GM20000 (cell line): Measurements from ENCODE around the gene CORT.

Experiments
- DNase-seq: peaks from one replicate; pipeline ENCODE4 v3.0.0; 2012; ENCODE audit warnings: low spot score
- CTCF ChIP-seq: IDR thresholded peaks from 2 replicates; pipeline ENCODE4 v1.5.1; 2012; ENCODE audit warnings: mild to moderate bottlenecking, control low read depth; ENCODE audit errors: extremely low read depth, missing control alignments

CORT gene

GRCh38 chr1:10440794-10441193 lies 9.0 kb upstream of the CORT start:
- TF ChIP-seq CTCF, result no peak
- DNase-seq, result no peak

- no peak for TF ChIP-seq CTCF
- DNase-seq, result no peak
Measured at GRCh38 chr1:10444248-10444647, 5.6 kb upstream of the CORT start.

- no peak for DNase-seq
- TF ChIP-seq CTCF, result no peak
Measured at GRCh38 chr1:10444795-10445397, 4.9 kb upstream of the CORT start.

DNA sequence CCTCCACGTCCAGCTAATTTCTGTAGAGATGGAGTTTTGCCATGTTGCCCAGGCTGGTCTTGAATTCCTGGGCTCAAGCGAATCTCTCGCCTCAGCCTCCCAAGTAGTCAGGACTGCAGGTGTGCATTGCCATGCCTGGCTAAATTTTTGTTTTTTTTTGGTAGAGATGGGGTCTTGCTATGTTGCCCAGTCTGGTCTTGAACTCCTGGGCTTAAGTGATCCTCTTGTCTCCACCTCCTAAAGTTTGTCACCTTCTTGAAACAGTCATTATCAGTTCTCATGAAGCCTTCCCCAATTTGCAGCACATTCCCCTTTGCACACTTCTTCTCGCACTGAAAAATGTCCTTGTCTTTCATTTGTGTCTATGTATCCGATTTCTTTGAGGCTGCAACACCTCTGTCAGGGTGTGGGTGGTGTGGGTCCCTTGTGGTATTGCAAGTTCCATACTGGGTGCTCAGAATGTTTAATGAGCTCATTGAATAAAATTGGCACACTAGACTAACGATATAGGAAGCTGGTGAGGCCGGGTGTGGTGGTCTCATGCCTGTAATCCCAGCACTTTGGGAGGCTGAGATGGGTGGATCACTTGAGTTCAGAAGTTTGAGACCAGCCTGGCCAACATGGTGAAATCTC lies 2.9 kb upstream of the CORT start:
- DNase-seq, result no peak
- TF ChIP-seq CTCF, result no peak

DNA sequence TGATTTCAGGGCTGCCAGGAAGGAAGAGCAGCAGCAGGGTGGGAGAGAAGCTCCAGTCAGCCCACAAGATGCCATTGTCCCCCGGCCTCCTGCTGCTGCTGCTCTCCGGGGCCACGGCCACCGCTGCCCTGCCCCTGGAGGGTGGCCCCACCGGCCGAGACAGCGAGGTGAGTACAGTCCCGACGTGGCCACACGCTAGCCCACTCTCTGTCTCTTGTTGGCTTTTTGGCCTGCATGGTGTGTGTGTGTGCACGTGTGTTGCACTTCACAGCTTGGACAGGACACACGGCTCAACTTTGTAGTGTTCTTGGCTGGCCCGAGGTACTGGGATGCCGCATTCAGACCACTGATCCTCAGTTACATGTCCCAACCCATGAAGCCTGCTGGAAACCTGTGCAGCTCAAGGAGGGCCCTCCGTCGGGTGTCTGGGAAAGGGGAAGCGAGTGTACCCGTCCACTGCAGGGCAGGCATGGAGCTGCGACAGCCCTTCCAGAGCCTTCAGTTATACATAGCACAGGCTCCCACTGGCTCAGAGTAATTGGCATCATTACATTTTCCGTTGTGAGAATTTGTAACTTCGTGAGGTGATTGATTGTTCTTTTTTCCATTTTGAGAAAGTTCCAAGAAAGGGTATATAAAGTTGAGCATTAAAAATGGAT lies 454 bp downstream of the CORT start:
- TF ChIP-seq CTCF, result no peak
- no peak for DNase-seq

GRCh38 chr1:10450836-10451235 lies 1.0 kb downstream of the CORT start:
- DNase-seq, result no peak
- no peak for TF ChIP-seq CTCF

DNA sequence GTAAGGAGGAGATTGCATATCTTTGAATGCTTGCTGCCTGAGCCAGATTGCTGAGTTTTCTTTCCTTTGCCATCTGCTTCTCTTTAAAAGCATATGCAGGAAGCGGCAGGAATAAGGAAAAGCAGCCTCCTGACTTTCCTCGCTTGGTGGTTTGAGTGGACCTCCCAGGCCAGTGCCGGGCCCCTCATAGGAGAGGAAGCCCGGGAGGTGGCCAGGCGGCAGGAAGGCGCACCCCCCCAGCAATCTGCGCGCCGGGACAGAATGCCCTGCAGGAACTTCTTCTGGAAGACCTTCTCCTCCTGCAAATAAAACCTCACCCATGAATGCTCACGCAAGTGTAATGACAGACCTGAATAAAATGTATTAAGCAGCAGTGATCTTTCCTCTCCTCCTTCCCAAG lies 1.5 kb downstream of the CORT start:
- no peak for DNase-seq
- no peak for TF ChIP-seq CTCF
